Heart right ventricle (tissue), 16 donors: Measurements from ENCODE around the gene SPEM2. TPM values are rescaled to one million over a fixed set of nuclear protein-coding genes. Genes with fewer than 3 reads are reported as not detected.

ENCODE experiments used
- ATAC-seq, 8 donors: fragments of 200-7000 bp; cut with Tn5 transposase; one replicate each; pipeline ENCODE4 v1.9.1; 2020; ENCODE audit warnings: mild to moderate bottlenecking in 8 of 8, moderate library complexity in 8 of 8, moderate number of reproducible peaks in 1 of 8
- DNase-seq, 2 donors: peaks; one replicate each; pipeline ENCODE4 v3.0.0-alpha.2; 2020
- H3K27ac ChIP-seq, 10 donors: fragments of 200-600 bp; sonication (generic) in 2 of 10; one replicate each; pipeline versions ENCODE4 v1.5.0 to v1.8.0; 2020 to 2022; ENCODE audit warnings: mild to moderate bottlenecking in 3 of 10
- H3K27me3 ChIP-seq, 7 donors: fragments of 200-600 bp; one replicate each; pipeline ENCODE4 v1.8.0; 2021 to 2022; ENCODE audit warnings: mild to moderate bottlenecking in 2 of 7
- H3K36me3 ChIP-seq, 9 donors: fragments of 200-600 bp; sonication (generic) in 1 of 9; one replicate each; pipeline versions ENCODE4 v1.5.0 to v1.8.0; 2020 to 2022; ENCODE audit warnings: mild to moderate bottlenecking in 2 of 9
- H3K4me1 ChIP-seq, 9 donors: fragments of 200-600 bp; sonication (generic) in 1 of 9; one replicate each; pipeline versions ENCODE4 v1.5.0 to v1.8.0; 2020 to 2022; ENCODE audit warnings: mild to moderate bottlenecking in 4 of 9
- H3K4me3 ChIP-seq, 10 donors: fragments of 200-600 bp; sonication (generic) in 2 of 10; one replicate each; pipeline versions ENCODE4 v1.5.0 to v1.8.0; 2020 to 2022; ENCODE audit warnings: mild to moderate bottlenecking in 7 of 10, moderate library complexity in 2 of 10
- H3K9me3 ChIP-seq, 11 donors: fragments of 200-600 bp in 10 of 11; sonication (generic) in 2 of 11; one replicate each; pipeline versions ENCODE4 v1.5.0 to v1.8.0; 2013 to 2022; ENCODE audit warnings: mild to moderate bottlenecking in 2 of 11, control low read depth in 1 of 11, moderate library complexity in 1 of 11
- CTCF ChIP-seq, 9 donors: fragments of 200-600 bp; sonication (generic) in 2 of 9; IDR thresholded peaks; one replicate each; pipeline versions ENCODE4 v1.5.0 to v1.8.0; 2021 to 2022; ENCODE audit warnings: antibody characterized with exemption in 9 of 9, mild to moderate bottlenecking in 5 of 9, moderate library complexity in 1 of 9
- WGBS, 2 donors: extraction: QIAGEN DNeasy Blood & Tissue Kit; methylation state at CpG; one replicate each; pipeline ENCODE4 v1.1.7; 2013; ENCODE audit warnings: inconsistent platforms in 1 of 2; 5-methylcytosine and 5-hydroxymethylcytosine counted together
- intact Hi-C, 10 donors: fragments of 100-400 bp; cut with DNase I; formaldehyde crosslinking; loops; one replicate each; pipeline versions ENCODE4 v1.11.1 to v1.14.2; 2022
- polyA plus RNA-seq, 2 donors: library from polyadenylated mRNA; stranded (reverse); fragments of 200-250 nt; gene quantifications; one replicate each; pipeline ENCODE4 v1.2.3, GENCODE V29; 2013
- total RNA-seq, 10 donors: library from RNA; stranded (reverse); fragmentation: NEBNext Ultra II Directional in 3 of 10; extraction: Animal tissue kit (Norgen Biotek cat#: 25700) in 3 of 10; gene quantifications; one replicate each; pipeline versions ENCODE4 v1.2.1 to v1.2.4, GENCODE V29; 2021 to 2023
- donor health status: Arrhythmogenic right ventricular cardiomyopathy.
- donor health status: ischemic (EF 13 %, LVEDD 7.1; RV severe dilation, severe dysfunction).
- donor health status: healthy with polysubstance abuse.
- donor health status: DM: no; HTN: yes; CAD: no.
- donor health status: DM: no; HTN: no; CAD: no.
- donor health status: ischemic (EF 25% LVEDD 6.9; RV normal size, moderate dysfunction).
- donor health status: ischemic (EF 25% LVEDD 5.7; RV mildly dilated, moderate dysfunction).
- donor health status: healthy.
- donor health status: DM: yes; HTN: yes; CAD: no.
- donor health status: Ischemic cardiomyopathy.
- donor health status: ischemic (EF 35%, LVEDD 5.7; RV mildly dilated, moderate dysfunction).
- donor health status: nonischemic (EF 11% LVEDD 7.7; RV severe dilation, severe dysfunction).
- donor health status: DM: yes; HTN: yes; CAD: no.
- donor health status: PGD.
- donor health status: ischemic (EF 29% LVEDD 5.4; RV normal size, mild dysfunction).
- donor health status: nonischemic (EF 23%, LVEDD 6.1; RV moderate dilation, normal function).

SPEM2 gene
- total and polyA plus RNA-seq, 12 donors, result not detected

- Histone ChIP-seq H3K27ac (no peak overlapping the region), H3K36me3 (no peaks in the 10 kb centered on the region), H3K4me1 (peaks cover 13 to 27% (median 20%) of the 10 kb centered on the region in 9 donors), H3K9me3 (no peaks in the 10 kb centered on the region), H3K27me3 (no peaks in the 10 kb centered on the region), H3K4me3 (no peak overlapping the region)
- DNase-seq (no peak), ATAC-seq (no peak)
- intact Hi-C loops, result loop anchor here in 4 of 10 donors (10.0 kb wide), 3 partner anchors 77 to 153 kb away; partner anchors contain the start of genes KCTD11 (in 2 of the 4), TMEM95 (in 2 of the 4), MPDU1 (in 1 of the 4) and TNFSF13 (in 1 of the 4)
- TF ChIP-seq CTCF (IDR thresholded peaks at IDR 0.05), result no peak
- 90 to 93% methylated on average over 11 of the region's 11 CpGs for WGBS, 2 donors
These were observed 6.9 kb downstream of the SPEM2 start for GRCh38 chr17:7432296-7432695.

- Histone ChIP-seq H3K4me3 (peak overlapping the region; percentile 16 to 66 (median 51)), H3K36me3 (no peaks in the 10 kb centered on the region), H3K9me3 (no peaks in the 10 kb centered on the region), H3K27me3 (peaks cover 0 to 30% (median 12%) of the 10 kb centered on the region in 7 donors), H3K4me1 (peaks cover 24 to 63% (median 52%) of the 10 kb centered on the region in 9 donors), H3K27ac (peak overlapping the region in 9 of 10 donors; percentile 14 to 78 (median 57))
- intact Hi-C loops, result loop anchor here (1.0 to 10.0 kb wide), 15 partner anchors 34 to 151 kb away; partner anchors contain the start of genes KCTD11 (in 5 of the 10), SENP3 (in 4 of the 10), TMEM95 (in 4 of the 10) and ZBTB4 (in 3 of the 10)
- WGBS, 2 donors, result 9% methylated on average over 49 of the region's 49 CpGs
- ATAC-seq, result peak in 5 of 8 donors; percentile 4 to 17 (median 9)
- TF ChIP-seq CTCF (IDR thresholded peaks at IDR 0.05), result peak in 5 of 9 donors; percentile 18 to 37 (median 22)
- DNase-seq, result peak in 1 of 2 donors; percentile 48
These were observed 10.5 kb downstream of the SPEM2 start for GRCh38 chr17:7435676-7436555.

- intact Hi-C loops, result loop anchor here (1.0 to 10.0 kb wide), 15 partner anchors 34 to 151 kb away; partner anchors contain the start of genes KCTD11 (in 5 of the 10), SENP3 (in 4 of the 10), TMEM95 (in 4 of the 10) and ZBTB4 (in 3 of the 10)
- 4 to 6% methylated on average over 87 to 92 of the region's 92 CpGs for WGBS, 2 donors
- ATAC-seq, result peak; percentile 64 to 84 (median 78)
- H3K36me3 ChIP-seq, result no peaks in the 10 kb centered on the region
- H3K27ac ChIP-seq, result peak overlapping the region; percentile 36 to 78 (median 62)
- H3K27me3 ChIP-seq, result peaks cover 0 to 39% (median 12%) of the 10 kb centered on the region in 7 donors
- H3K9me3 ChIP-seq, result no peaks in the 10 kb centered on the region
- peak overlapping the region in 9 of 10 donors; percentile 36 to 66 (median 54) for H3K4me3 ChIP-seq
- peak; percentile 58 to 98 (median 86) for TF ChIP-seq CTCF (IDR thresholded peaks at IDR 0.05)
- peak; percentile 70 to 83 for DNase-seq
- peaks cover 24 to 65% (median 52%) of the 10 kb centered on the region in 9 donors for H3K4me1 ChIP-seq
These were observed 11.3 kb downstream of the SPEM2 start for GRCh38 chr17:7436556-7437368.
